K562 (cell line): ENCODE data around the gene SLC34A3. TPM values are rescaled to one million over a fixed set of nuclear protein-coding genes. Genes with fewer than 3 reads are reported as not detected.
A peak's percentile ranks its signal among the peaks of the same experiment; 100 is the strongest.

Source experiments
- CBX1 ChIP-seq: sonication (generic); IDR thresholded peaks from 2 replicates; pipeline ENCODE4 v1.6.1; 2016; ENCODE audit warnings: antibody characterized with exemption, low read depth, mild to moderate bottlenecking
- CHD2 ChIP-seq: IDR thresholded peaks from 2 replicates; pipeline ENCODE4 v1.6.1; 2011; ENCODE audit warnings: low read depth, low read length
- DDX20 ChIP-seq: fragments of 450-650 bp; IDR thresholded peaks from 2 replicates; pipeline ENCODE4 v1.6.1; 2016; ENCODE audit warnings: missing genetic modification characterization, low read depth, mild to moderate bottlenecking, missing compliant biosample characterization, moderate library complexity
- ETV5 ChIP-seq: sonication (generic); formaldehyde crosslinking; IDR thresholded peaks from 2 replicates; pipeline ENCODE4 v1.4.0; 2020; ENCODE audit warnings: low read depth, mild to moderate bottlenecking, missing genetic modification reagents
- MEF2A ChIP-seq: IDR thresholded peaks from 2 replicates; pipeline ENCODE4 v1.6.1; 2011; ENCODE audit warnings: low read depth, mild to moderate bottlenecking, low read length, moderate library complexity; ENCODE audit not compliant: control insufficient read depth
- NRF1 ChIP-seq, 2 experiments: fragments of 450-650 bp; IDR thresholded peaks in 1 of 2; conservative IDR thresholded peaks in 1 of 2; 2 replicates each; pipeline ENCODE4 v1.6.1; 2014; ENCODE audit warnings: mild to moderate bottlenecking in 2 of 2
- PHF21A ChIP-seq: fragments of 450-650 bp; IDR thresholded peaks from 2 replicates; pipeline ENCODE4 v1.6.1; 2017; ENCODE audit warnings: low read depth, borderline replicate concordance
- POLR2B ChIP-seq: fragments of 450-650 bp; IDR thresholded peaks from 2 replicates; pipeline ENCODE4 v1.6.1; 2018; ENCODE audit warnings: low read depth; ENCODE audit not compliant: partially characterized antibody
- PURB ChIP-seq: sonication (generic); formaldehyde crosslinking; IDR thresholded peaks from 2 replicates; pipeline ENCODE4 v1.9.0; 2021; ENCODE audit warnings: low read depth, mild to moderate bottlenecking, missing genetic modification reagents
- SPI1 ChIP-seq: IDR thresholded peaks from 2 replicates; pipeline ENCODE4 v1.6.1; 2011; ENCODE audit warnings: low read depth, low read length, control low read depth, borderline replicate concordance
- SREBF1 ChIP-seq: fragments of 150-350 bp; IDR thresholded peaks from 2 replicates; pipeline ENCODE4 v1.6.1; 2014; ENCODE audit warnings: antibody characterized with exemption, low read depth, low read length, borderline replicate concordance
- SRSF7 ChIP-seq: fragments of 200-400 bp; formaldehyde crosslinking; optimal IDR thresholded peaks from 2 replicates; pipeline ENCODE3; 2017; ENCODE audit warnings: mild to moderate bottlenecking, low read depth, low read length
- ZBTB7A ChIP-seq: IDR thresholded peaks from 2 replicates; pipeline ENCODE4 v1.6.1; 2011; ENCODE audit warnings: low read depth, mild to moderate bottlenecking, low read length, moderate library complexity, borderline replicate concordance; ENCODE audit not compliant: control insufficient read depth
- ZKSCAN1 ChIP-seq: fragments of 150-350 bp; IDR thresholded peaks from 2 replicates; pipeline ENCODE4 v1.6.1; 2016; ENCODE audit warnings: low read depth, low read length
- ZNF263 ChIP-seq: sonication (generic); formaldehyde crosslinking; IDR thresholded peaks from 2 replicates; pipeline ENCODE4 v1.8.0; 2022; ENCODE audit warnings: mild to moderate bottlenecking, missing genetic modification reagents, borderline replicate concordance
- polyA plus RNA-seq, 8 experiments: library from polyadenylated mRNA; depleted of rRNA in 4 of 8; stranded (reverse) in 5 of 8; unstranded in 3 of 8; fragments of >200 nt; fragmentation: Nextera tagmentation in 2 of 8; fragmentation: Illumina TruSeq in 1 of 8; extraction: Ambion mirVana in 2 of 8; extraction: Trizol in 1 of 8; gene quantifications; 2 replicates each; pipeline versions ENCODE4 v1.2.1 to v1.2.3, GENCODE V29; 2011 to 2014; ENCODE audit warnings: inconsistent platforms in 1 of 8, missing spikeins in 1 of 8
- total RNA-seq, 7 experiments: library from RNA; depleted of rRNA in 6 of 7; stranded (reverse); fragments of >200 nt in 6 of 7; fragmentation: Illumina TruSeq in 2 of 7; extraction: Trizol in 2 of 7; gene quantifications; 2 replicates each; pipeline versions ENCODE4 v1.2.1 to v1.2.3, GENCODE V29; 2011 to 2021; ENCODE audit warnings: low replicate concordance in 1 of 7
- TF ChIP-seq, protein P1 (sequence below), 3 experiments: fragments of 200-800 bp in 1 of 3; sonication (Bioruptor generic) in 1 of 3; sonication (generic) in 1 of 3; formaldehyde crosslinking in 1 of 3; IDR thresholded peaks; 2 replicates each; pipeline versions ENCODE4 v1.6.1 to v1.8.0; 2016 to 2022; ENCODE audit warnings: mild to moderate bottlenecking in 2 of 3, missing compliant biosample characterization in 2 of 3, missing genetic modification characterization in 2 of 3, missing genetic modification reagents in 1 of 3
- TF ChIP-seq, protein P2 (sequence below): fragments of 450-650 bp; IDR thresholded peaks from 2 replicates; pipeline ENCODE4 v1.6.1; 2016; ENCODE audit warnings: antibody characterized with exemption
- TF ChIP-seq, protein P3 (sequence below): IDR thresholded peaks from 2 replicates; pipeline ENCODE4 v1.6.1; 2014; ENCODE audit warnings: antibody characterized with exemption
- TF ChIP-seq, protein P4 (sequence below): sonication (generic); formaldehyde crosslinking; IDR thresholded peaks from 2 replicates; pipeline ENCODE4 v1.8.0; 2022; ENCODE audit warnings: mild to moderate bottlenecking, low read depth, missing genetic modification reagents
- TF ChIP-seq, protein P5 (sequence below): fragments of 200-800 bp; sonication (Bioruptor generic); IDR thresholded peaks from 2 replicates; pipeline ENCODE4 v1.6.1; 2017; ENCODE audit warnings: missing genetic modification characterization, missing compliant biosample characterization

SLC34A3 gene
- total and polyA plus RNA-seq, 9 of the 15 experiments (the other 6 are each of a cell fraction or from before 2014, with no cell fraction given): not detected

DNA sequence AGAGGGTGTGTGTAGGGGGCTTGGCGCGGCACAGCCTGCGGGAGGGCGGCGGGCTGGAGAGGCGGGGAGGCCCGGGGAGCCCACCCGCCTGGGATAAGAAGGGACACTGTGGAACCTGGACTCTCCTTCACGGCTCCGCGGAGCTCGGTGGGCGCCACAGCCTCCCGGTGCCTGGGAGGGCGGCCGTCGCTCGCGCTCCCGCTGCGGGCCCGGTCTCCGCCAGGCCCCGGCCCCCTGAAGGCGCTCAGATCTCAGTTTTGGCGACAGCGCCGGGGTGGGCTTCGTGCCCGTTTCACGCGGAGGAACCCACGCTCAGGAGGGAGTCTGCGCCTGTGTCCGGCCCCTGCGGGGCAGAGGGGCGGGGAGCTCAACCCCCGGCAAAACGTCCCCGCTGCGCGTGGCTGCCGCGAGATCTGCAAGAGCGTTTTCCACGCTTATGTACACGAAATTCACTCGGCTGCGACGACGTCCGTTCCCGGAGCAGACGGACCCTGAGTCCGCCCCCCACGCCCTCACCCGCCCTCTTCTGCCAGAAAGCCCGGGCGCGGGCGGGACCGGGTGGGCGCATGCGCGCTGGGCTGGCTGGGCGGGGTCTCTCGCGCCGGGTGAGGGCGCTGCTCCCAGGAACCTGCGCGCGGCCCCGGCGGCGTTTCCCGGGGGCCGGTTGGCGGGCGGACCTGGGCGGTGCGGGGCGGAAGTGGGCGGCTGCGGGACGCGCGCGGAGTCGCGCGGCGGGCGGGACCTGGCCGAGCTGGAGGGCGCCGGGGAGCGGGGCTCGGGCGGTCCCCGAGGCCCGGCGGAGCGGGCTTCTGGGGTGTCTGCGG, 24.1 kb downstream of the SLC34A3 start, which contains the start of gene NELFB (continued):
- TF ChIP-seq, protein P1, sequence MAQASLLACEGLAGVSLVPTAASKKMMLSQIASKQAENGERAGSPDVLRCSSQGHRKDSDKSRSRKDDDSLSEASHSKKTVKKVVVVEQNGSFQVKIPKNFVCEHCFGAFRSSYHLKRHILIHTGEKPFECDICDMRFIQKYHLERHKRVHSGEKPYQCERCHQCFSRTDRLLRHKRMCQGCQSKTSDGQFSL (CRISPR knock-in tag; IDR thresholded peaks at IDR 0.05): no peak
- TF ChIP-seq, protein P1 (tag; IDR thresholded peaks at IDR 0.05): no peak
- TF ChIP-seq, protein P2, sequence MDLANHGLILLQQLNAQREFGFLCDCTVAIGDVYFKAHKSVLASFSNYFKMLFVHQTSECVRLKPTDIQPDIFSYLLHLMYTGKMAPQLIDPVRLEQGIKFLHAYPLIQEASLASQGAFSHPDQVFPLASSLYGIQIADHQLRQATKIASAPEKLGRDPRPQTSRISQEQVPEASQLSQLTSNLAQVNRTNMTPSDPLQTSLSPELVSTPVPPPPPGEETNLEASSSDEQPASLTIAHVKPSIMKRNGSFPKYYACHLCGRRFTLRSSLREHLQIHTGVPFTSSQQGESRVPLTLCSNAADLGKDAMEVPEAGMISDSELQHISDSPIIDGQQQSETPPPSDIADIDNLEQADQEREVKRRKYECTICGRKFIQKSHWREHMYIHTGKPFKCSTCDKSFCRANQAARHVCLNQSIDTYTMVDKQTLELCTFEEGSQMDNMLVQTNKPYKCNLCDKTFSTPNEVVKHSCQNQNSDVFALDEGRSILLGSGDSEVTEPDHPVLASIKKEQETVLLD: peak; percentile 75
- TF ChIP-seq ZKSCAN1 (0 out of 2 replicates have a peak, but pooled peaks have one; percentile 17), ETV5 (CRISPR knock-in tag) (0 out of 2 replicates have a peak, but pooled peaks have one; percentile 33), PHF21A (no peak), ZNF263 (CRISPR knock-in tag) (peak; percentile 23; the same call in 1 of the 2 replicates), NRF1 (conservative IDR thresholded peaks at IDR 0.05 in 1 of 2, IDR thresholded peaks at IDR 0.05 in 1 of 2) (peak; percentile 90 to 91), SRSF7 (no peak), DDX20 (no peak), CBX1 (peak; percentile 83), ZBTB7A (peak; percentile 78; the same call in 1 of the 2 replicates), SREBF1 (no peak), CHD2 (peak; percentile 43), PURB (no peak), SPI1 (peak; percentile 37; the same call in 1 of the 2 replicates), POLR2B (peak; percentile 81), MEF2A (no peak)
- TF ChIP-seq, protein P3, sequence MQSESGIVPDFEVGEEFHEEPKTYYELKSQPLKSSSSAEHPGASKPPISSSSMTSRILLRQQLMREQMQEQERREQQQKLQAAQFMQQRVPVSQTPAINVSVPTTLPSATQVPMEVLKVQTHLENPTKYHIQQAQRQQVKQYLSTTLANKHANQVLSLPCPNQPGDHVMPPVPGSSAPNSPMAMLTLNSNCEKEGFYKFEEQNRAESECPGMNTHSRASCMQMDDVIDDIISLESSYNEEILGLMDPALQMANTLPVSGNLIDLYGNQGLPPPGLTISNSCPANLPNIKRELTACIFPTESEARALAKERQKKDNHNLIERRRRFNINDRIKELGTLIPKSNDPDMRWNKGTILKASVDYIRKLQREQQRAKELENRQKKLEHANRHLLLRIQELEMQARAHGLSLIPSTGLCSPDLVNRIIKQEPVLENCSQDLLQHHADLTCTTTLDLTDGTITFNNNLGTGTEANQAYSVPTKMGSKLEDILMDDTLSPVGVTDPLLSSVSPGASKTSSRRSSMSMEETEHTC: 0 out of 2 replicates have a peak, but pooled peaks have one; percentile 26
- TF ChIP-seq, protein P4, sequence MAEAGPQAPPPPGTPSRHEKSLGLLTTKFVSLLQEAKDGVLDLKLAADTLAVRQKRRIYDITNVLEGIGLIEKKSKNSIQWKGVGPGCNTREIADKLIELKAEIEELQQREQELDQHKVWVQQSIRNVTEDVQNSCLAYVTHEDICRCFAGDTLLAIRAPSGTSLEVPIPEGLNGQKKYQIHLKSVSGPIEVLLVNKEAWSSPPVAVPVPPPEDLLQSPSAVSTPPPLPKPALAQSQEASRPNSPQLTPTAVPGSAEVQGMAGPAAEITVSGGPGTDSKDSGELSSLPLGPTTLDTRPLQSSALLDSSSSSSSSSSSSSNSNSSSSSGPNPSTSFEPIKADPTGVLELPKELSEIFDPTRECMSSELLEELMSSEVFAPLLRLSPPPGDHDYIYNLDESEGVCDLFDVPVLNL: no peak
- TF ChIP-seq, protein P5, sequence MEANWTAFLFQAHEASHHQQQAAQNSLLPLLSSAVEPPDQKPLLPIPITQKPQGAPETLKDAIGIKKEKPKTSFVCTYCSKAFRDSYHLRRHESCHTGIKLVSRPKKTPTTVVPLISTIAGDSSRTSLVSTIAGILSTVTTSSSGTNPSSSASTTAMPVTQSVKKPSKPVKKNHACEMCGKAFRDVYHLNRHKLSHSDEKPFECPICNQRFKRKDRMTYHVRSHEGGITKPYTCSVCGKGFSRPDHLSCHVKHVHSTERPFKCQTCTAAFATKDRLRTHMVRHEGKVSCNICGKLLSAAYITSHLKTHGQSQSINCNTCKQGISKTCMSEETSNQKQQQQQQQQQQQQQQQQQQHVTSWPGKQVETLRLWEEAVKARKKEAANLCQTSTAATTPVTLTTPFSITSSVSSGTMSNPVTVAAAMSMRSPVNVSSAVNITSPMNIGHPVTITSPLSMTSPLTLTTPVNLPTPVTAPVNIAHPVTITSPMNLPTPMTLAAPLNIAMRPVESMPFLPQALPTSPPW (CRISPR knock-in tag): peak; percentile 94
